A673 (cell line): Measurements from ENCODE around the gene HMCES.

Experiments used
- CTCF ChIP-seq: fragments of 300-800, 200-600 bp; sonication (generic); conservative IDR thresholded peaks from 2 replicates; pipeline ENCODE4 v1.5.1; 2017; ENCODE audit warnings: low read depth, mild to moderate bottlenecking, antibody characterized with exemption, low read length, moderate library complexity, mixed read lengths
- EZH2 ChIP-seq: fragments of 200-600 bp; sonication (generic); IDR thresholded peaks from 2 replicates; pipeline ENCODE4 v1.6.1; 2017; ENCODE audit warnings: borderline replicate concordance, low read depth, mild to moderate bottlenecking, mixed read lengths, antibody characterized with exemption, low read length; ENCODE audit not compliant: poor library complexity, severe bottlenecking

- no peak for TF ChIP-seq CTCF
- TF ChIP-seq EZH2, result no peak
Measured at GRCh38 chr3:129315998-129316247, 37.3 kb downstream of the HMCES start.
